ENCODE data around the gene ADAMTS10.

The ADAMTS10 gene

GRCh38 chr19:8532225-8532624 is 78.3 kb downstream of the ADAMTS10 start:
- Histone ChIP-seq H3K9me2 (replicated peaks; ENCODE audit: control insufficient read depth, low read length) (no peaks in the 10 kb centered on the region), H3K36me3 (ENCODE audit: control insufficient read depth, low read length) (no peaks in the 10 kb centered on the region), H3K79me2 (ENCODE audit: control insufficient read depth, low read length) (no peaks in the 10 kb centered on the region), H4K20me1 (ENCODE audit: control insufficient read depth, insufficient read depth, low read depth, low read length) (no peaks in the 10 kb centered on the region), H3K4me1 (ENCODE audit: control insufficient read depth, low read length) (no peaks in the 10 kb centered on the region), H3K27me3 (ENCODE audit: control insufficient read depth, low read length) (no peaks in the 10 kb centered on the region), H3K4me3 (ENCODE audit: low read length) (no peak overlapping the region), H3F3A (ENCODE audit: control insufficient read depth, insufficient read depth) (no peaks in the 10 kb centered on the region), H3K9me3 (ENCODE audit: control insufficient read depth, insufficient read depth, low read length) (no peaks in the 10 kb centered on the region), H3K4me2 (ENCODE audit: low read length) (no peak overlapping the region), H3K27ac (ENCODE audit: low read depth, low read length) (no peak overlapping the region)
- no peak for TF ChIP-seq CTCF (IDR thresholded peaks at IDR 0.05; ENCODE audit: low read depth, low read length, poor library complexity, severe bottlenecking)
- no peak for TF ChIP-seq EZH2phosphoT487 (IDR thresholded peaks at IDR 0.05; ENCODE audit: borderline replicate concordance, low read length)

GRCh38 chr19:8531470-8531869 is 79.0 kb downstream of the ADAMTS10 start:
- no peaks in the 10 kb centered on the region for H3K27me3 ChIP-seq (ENCODE audit: control insufficient read depth, low read length)
- H3K9me2 ChIP-seq (replicated peaks; ENCODE audit: control insufficient read depth, low read length) = no peaks in the 10 kb centered on the region
- H3K36me3 ChIP-seq (ENCODE audit: control insufficient read depth, low read length) = no peaks in the 10 kb centered on the region
- no peak overlapping the region for H3K27ac ChIP-seq (ENCODE audit: low read depth, low read length)
- no peak overlapping the region for H3K4me3 ChIP-seq (ENCODE audit: low read length)
- no peaks in the 10 kb centered on the region for H3K4me1 ChIP-seq (ENCODE audit: control insufficient read depth, low read length)
- no peak overlapping the region for H3K4me2 ChIP-seq (ENCODE audit: low read length)
- no peaks in the 10 kb centered on the region for H3K9me3 ChIP-seq (ENCODE audit: control insufficient read depth, insufficient read depth, low read length)
- no peak for TF ChIP-seq CTCF (IDR thresholded peaks at IDR 0.05; ENCODE audit: low read depth, low read length, poor library complexity, severe bottlenecking)
- no peak for TF ChIP-seq EZH2phosphoT487 (IDR thresholded peaks at IDR 0.05; ENCODE audit: borderline replicate concordance, low read length)
- no peaks in the 10 kb centered on the region for H3K79me2 ChIP-seq (ENCODE audit: control insufficient read depth, low read length)
- H4K20me1 ChIP-seq (ENCODE audit: control insufficient read depth, insufficient read depth, low read depth, low read length) = no peaks in the 10 kb centered on the region
- no peaks in the 10 kb centered on the region for H3F3A ChIP-seq (ENCODE audit: control insufficient read depth, insufficient read depth)

Measured in DOHH2 (cell line).